HG02571 (cell line): ENCODE results near the gene EFTUD2.
"Not testable (repeated sequence)": the region's sequence is repeated elsewhere in the genome, so short reads cannot be mapped to it uniquely, and the experiment has no call there.

Experiments used
- ATAC-seq: cut with Tn5 transposase; IDR thresholded peaks from one replicate; pipeline ENCODE4 v1.9.1; 2021; ENCODE audit warnings: mild to moderate bottlenecking, moderate library complexity; ENCODE audit not compliant: unreplicated experiment

EFTUD2 gene

GRCh38 chr17:44850612-44851011, 48.6 kb downstream of the EFTUD2 start:
- ATAC-seq: no peak

GRCh38 chr17:44850025-44850424, 49.2 kb downstream of the EFTUD2 start:
- no peak for ATAC-seq

GRCh38 chr17:44848961-44849489, 50.2 kb downstream of the EFTUD2 start:
- no peak for ATAC-seq

GRCh38 chr17:44848257-44848795, 50.9 kb downstream of the EFTUD2 start:
- no peak for ATAC-seq

- no peak for ATAC-seq
Measured at GRCh38 chr17:44847586-44847985, 51.7 kb downstream of the EFTUD2 start, which contains the start of gene HIGD1B. Gene HIGD1B, plus strand, starts transcription at chr17:44847883. Its CDS starts 270 bp downstream, at chr17:44848153.

- ATAC-seq: no peak
Measured at GRCh38 chr17:44846206-44846605, 53.0 kb downstream of the EFTUD2 start.

GRCh38 chr17:44844390-44844830, 54.8 kb downstream of the EFTUD2 start:
- ATAC-seq: no peak

- no peak for ATAC-seq
Measured at GRCh38 chr17:44842748-44843147, 56.5 kb downstream of the EFTUD2 start.

- no peak for ATAC-seq
Measured at GRCh38 chr17:44840936-44841335, 58.3 kb downstream of the EFTUD2 start.

GRCh38 chr17:44840274-44840673, 59.0 kb downstream of the EFTUD2 start:
- ATAC-seq: no peak

- ATAC-seq: no peak
Measured at GRCh38 chr17:44837196-44837595, 62.0 kb downstream of the EFTUD2 start.

- no peak for ATAC-seq
Measured at GRCh38 chr17:44832805-44833204, 66.4 kb downstream of the EFTUD2 start.

- ATAC-seq: no peak
Measured at GRCh38 chr17:44831371-44831770, 67.9 kb downstream of the EFTUD2 start.

- no peak for ATAC-seq
Measured at GRCh38 chr17:44830359-44831288, 68.6 kb downstream of the EFTUD2 start.

- ATAC-seq: no peak
Measured at GRCh38 chr17:44829523-44830358, 69.5 kb downstream of the EFTUD2 start, which contains the start of gene GJC1. Gene GJC1, minus strand, starts transcription at chr17:44830287. Its CDS starts 24,470 bp downstream, at chr17:44805817.

- ATAC-seq: no peak
Measured at GRCh38 chr17:44828919-44829522, 70.2 kb downstream of the EFTUD2 start.

- no peak for ATAC-seq
Measured at GRCh38 chr17:44827863-44828262, 71.4 kb downstream of the EFTUD2 start.

GRCh38 chr17:44826123-44826790, 73.0 kb downstream of the EFTUD2 start:
- no peak for ATAC-seq

GRCh38 chr17:44825236-44825635, 74.0 kb downstream of the EFTUD2 start:
- not testable (repeated sequence) for ATAC-seq

GRCh38 chr17:44820631-44821212, 78.5 kb downstream of the EFTUD2 start:
- ATAC-seq: no peak
